GM21515 (cell line): ENCODE results near the gene TRIM68.

ENCODE experiments used
- ATAC-seq: cut with Tn5 transposase; IDR thresholded peaks from one replicate; pipeline ENCODE4 v1.9.1; 2021; ENCODE audit not compliant: unreplicated experiment

TRIM68 gene

GRCh38 chr11:4606231-4607015, 1.6 kb downstream of the TRIM68 start:
- no peak for ATAC-seq

- no peak for ATAC-seq
These were observed 3.0 kb downstream of the TRIM68 start for GRCh38 chr11:4605057-4605456.

DNA sequence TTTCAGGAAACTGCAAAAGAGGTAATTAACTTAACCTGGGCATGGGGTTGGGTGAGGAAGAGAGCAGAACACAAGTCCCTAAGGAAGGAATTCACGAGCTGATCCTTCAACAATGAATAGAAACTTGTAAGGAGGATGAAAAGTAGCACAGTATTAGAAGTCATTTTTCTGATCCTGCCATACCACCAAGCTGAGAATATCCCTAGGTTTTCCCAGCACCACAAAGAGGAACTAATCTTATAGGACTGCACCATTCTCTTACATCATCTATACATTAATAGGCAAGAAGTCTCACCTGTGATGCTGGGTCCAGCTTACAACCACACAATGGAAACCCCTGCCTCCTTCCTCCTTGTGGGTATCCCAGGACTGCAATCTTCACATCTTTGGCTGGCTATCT, 14.3 kb downstream of the TRIM68 start, which contains the start of gene OR52I1:
Gene OR52I1, plus strand, starts transcription at position 301 of the 400 bp plus-strand sequence. Its CDS starts 0 bp downstream, at position 301.
- ATAC-seq = no peak

DNA sequence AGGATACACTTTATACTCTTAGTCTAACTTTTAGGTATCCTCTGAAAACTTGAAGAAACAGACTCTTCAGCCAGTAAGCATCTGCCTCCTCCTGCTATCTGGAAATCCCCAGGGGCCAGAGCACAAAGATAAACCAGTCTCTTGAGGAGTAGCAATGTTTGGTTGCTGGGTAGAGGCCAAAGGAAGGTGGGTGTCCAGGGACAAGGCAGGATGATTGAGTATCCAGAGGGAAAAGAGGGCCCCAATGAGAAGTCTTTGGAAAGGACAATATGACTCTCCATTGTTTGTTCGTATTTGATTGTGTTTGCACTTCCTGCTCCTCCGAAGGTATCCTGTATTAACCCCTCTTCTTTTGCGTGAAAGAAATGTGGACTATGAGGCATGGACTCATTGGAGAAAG, 19.0 kb downstream of the TRIM68 start:
- ATAC-seq = no peak

- no peak for ATAC-seq
These were observed 26.6 kb downstream of the TRIM68 start, which contains the start of gene OR52I2 for GRCh38 chr11:4581443-4581842. TSS of gene OR52I2 (plus strand) at chr11:4581743.

GRCh38 chr11:4580124-4580523, 27.9 kb downstream of the TRIM68 start:
- ATAC-seq = no peak

DNA sequence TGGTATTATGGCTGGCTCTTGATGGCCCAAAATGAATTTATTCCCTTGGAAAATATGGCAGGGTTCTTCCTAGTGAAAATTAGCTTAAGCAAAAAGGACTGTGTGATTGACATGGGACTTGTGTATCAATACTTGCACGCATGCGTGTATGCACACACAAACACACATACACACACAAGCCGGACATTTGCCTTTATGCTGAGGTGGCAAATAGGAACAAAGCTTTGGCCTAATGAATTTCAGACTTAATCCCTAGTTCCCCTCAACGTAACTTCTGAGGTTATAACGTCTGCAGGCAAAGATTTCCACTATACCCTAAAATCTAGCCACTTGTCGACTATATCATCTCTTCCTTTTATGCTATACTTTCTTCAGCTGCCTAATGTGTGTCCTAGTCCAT, 29.4 kb downstream of the TRIM68 start:
- no peak for ATAC-seq

GRCh38 chr11:4577761-4578160, 30.3 kb downstream of the TRIM68 start:
- no peak for ATAC-seq

GRCh38 chr11:4576880-4577279, 31.2 kb downstream of the TRIM68 start:
- no peak for ATAC-seq

GRCh38 chr11:4569075-4569474, 39.0 kb downstream of the TRIM68 start:
- no peak for ATAC-seq

- ATAC-seq = no peak
These were observed 42.7 kb downstream of the TRIM68 start for GRCh38 chr11:4565371-4565770.

GRCh38 chr11:4560467-4560866, 47.6 kb downstream of the TRIM68 start:
- no peak for ATAC-seq

DNA sequence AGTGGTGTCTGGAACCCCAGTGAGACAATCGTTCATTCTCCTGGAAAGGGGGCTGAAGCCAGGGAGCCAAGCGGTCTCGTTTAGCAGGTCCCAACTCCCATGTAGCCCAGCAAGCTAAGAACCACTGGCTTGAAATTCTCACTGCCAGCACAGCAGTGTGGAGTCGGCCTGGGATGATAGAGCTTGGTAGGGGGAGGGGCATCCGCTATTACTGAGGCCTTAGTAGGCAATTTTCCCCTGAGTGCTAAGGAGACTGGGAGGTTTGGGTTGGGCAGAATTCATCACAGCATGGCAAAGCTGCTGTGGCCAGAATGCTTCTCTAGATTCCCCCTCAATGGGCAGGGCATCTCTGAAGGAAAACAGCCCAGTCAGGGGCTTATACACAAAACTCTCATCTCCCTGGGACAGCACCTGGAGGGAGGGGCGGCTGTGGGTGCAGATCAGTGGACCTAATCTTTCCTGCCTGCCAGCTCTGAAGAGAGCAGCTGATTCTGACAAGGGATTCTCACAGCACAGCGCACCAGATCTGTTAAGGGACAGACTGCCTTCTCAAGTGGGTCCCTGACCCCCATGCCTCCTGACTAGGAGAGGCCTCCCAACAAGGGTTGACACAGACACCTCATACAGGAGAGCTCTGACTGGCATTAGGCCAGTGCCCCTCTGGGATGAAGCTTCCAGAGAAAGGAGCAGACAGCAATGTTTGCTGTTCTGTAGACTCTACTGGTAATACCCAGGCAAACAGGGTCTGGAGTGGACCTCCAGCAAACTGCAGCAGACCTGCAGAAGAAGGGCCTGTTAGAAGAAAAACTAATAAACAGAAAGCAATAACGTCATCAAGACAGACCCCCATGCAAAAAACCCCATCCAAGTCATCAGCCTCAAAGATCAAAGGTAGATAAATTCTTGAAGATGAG, 48.2 kb downstream of the TRIM68 start:
- ATAC-seq = no peak

DNA sequence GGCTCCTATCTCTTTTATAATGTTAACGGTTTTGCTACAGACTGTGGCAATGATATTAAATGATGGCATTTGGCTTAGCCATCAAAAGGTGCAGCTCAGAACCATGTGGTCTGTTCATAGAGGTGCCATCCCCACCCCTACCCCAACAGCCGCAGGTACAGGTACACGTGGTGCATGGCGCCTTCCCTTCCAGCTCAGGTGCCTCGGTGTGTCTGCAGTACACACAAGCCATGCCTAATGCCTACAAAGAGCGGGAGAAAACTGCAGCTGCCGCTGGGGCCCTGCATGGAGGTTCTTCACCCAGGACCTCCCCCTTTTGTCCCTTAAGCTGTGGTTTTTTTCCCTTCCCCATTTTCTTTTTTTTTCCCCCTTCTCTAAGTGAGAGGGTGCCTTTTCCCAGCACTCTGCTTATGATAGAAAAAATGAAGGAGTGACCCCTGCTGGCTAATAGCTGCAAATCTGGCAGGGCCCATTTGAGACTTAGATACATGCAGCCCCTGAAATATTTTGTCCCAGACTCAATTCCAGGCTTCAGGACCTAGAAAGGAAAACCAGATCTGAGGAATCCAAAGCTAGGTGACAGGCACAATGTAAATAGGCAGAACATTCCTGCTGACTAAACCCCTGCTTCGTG, 56.6 kb downstream of the TRIM68 start:
- no peak for ATAC-seq
